GM10266 (cell line): Measurements from ENCODE around the gene MRGPRX1.
"Not testable (repeated sequence)": the region's sequence is repeated elsewhere in the genome, so short reads cannot be mapped to it uniquely, and the experiment has no call there.

ENCODE experiments used
- DNase-seq: peaks from one replicate; pipeline ENCODE4 v3.0.0; 2012; ENCODE audit errors: extremely low spot score
- TF ChIP-seq, protein P1 (sequence below): IDR thresholded peaks from 2 replicates; pipeline ENCODE4 v1.5.1; 2012; ENCODE audit warnings: mild to moderate bottlenecking, low read depth; ENCODE audit not compliant: control insufficient read depth, insufficient read depth; ENCODE audit errors: missing control alignments

Gene MRGPRX1

GRCh38 chr11:18907391-18907790, 31.8 kb downstream of the MRGPRX1 start:
- no peak for DNase-seq

GRCh38 chr11:18900637-18901036, 38.6 kb downstream of the MRGPRX1 start:
- not testable (repeated sequence) for DNase-seq

More at GRCh38 chr11:18907391-18907790, 31.8 kb downstream of the MRGPRX1 start:
- TF ChIP-seq, protein P1, sequence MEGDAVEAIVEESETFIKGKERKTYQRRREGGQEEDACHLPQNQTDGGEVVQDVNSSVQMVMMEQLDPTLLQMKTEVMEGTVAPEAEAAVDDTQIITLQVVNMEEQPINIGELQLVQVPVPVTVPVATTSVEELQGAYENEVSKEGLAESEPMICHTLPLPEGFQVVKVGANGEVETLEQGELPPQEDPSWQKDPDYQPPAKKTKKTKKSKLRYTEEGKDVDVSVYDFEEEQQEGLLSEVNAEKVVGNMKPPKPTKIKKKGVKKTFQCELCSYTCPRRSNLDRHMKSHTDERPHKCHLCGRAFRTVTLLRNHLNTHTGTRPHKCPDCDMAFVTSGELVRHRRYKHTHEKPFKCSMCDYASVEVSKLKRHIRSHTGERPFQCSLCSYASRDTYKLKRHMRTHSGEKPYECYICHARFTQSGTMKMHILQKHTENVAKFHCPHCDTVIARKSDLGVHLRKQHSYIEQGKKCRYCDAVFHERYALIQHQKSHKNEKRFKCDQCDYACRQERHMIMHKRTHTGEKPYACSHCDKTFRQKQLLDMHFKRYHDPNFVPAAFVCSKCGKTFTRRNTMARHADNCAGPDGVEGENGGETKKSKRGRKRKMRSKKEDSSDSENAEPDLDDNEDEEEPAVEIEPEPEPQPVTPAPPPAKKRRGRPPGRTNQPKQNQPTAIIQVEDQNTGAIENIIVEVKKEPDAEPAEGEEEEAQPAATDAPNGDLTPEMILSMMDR, result no peak

- DNase-seq, result not testable (repeated sequence)
Observed at GRCh38 chr11:18900151-18900611, 39.0 kb downstream of the MRGPRX1 start.

DNA sequence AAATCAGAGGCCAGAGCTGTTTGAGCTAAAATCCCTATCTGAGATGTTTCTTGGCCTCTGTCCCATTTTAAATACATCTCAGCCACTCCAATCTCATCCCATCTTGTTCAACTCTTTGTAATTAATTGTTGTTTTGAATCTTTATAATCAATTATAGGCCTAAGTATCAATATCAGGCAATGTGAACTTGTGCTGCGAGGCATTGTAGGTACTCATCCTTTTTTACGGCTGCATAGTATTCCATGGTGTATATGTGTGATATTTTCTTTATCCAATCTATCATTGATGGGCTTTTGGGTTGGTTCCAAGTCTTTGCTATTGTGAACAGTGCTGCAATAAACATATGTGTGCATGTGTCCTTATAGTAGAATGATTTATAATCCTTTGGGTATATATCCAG, 47.5 kb downstream of the MRGPRX1 start:
- DNase-seq, result not testable (repeated sequence)

GRCh38 chr11:18890615-18891014, 48.6 kb downstream of the MRGPRX1 start:
- no peak for DNase-seq
- TF ChIP-seq, protein P1, result no peak
